ENCODE data around the gene PAFAH1B2.
"Not testable (repeated sequence)": the region's sequence is repeated elsewhere in the genome, so short reads cannot be mapped to it uniquely, and the experiment has no call there.

The PAFAH1B2 gene

DNA sequence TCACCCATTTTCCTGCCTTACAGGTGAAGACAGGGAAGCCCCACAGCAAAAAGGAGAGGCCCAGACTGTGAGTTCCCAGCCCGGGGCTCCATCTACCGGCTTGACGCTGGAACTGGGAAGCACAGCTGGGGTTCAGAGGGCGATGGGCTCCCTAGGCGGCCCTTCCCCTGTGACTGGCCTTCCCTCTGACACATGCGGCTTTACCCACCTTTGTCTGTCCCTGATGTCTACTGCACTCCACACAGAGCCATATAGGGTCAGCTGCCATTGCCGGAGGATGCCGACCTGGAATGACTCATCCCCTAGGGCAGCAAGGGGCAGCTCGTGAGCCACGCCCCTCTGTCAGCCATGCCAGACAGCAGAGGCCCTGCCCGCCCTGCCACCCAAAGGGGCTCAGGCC is 62.8 kb downstream of the PAFAH1B2 start:
- H3K4me3 ChIP-seq (ENCODE audit: low read depth in 1 of 5, low read length in 5 of 5); H3K27ac ChIP-seq (ENCODE audit: low read depth, low read length); H3K27me3 ChIP-seq (ENCODE audit: control insufficient read depth in 5 of 5, insufficient read depth in 4 of 5, low read length in 5 of 5); H3K9me3 ChIP-seq (ENCODE audit: control insufficient read depth in 5 of 5, low read length in 5 of 5); H3K9ac ChIP-seq (ENCODE audit: low read length in 5 of 5): not testable (repeated sequence)
- Histone ChIP-seq H3K4me1 (ENCODE audit: control insufficient read depth in 5 of 5, insufficient read depth in 5 of 5, low read length in 5 of 5) (peaks cover 4 to 42% (median 41%) of the 10 kb centered on the region in 5 donors), H3K36me3 (ENCODE audit: control insufficient read depth in 5 of 5, insufficient read depth in 5 of 5, low read length in 5 of 5) (peaks cover 0 to 46% (median 24%) of the 10 kb centered on the region in 5 donors)

DNA sequence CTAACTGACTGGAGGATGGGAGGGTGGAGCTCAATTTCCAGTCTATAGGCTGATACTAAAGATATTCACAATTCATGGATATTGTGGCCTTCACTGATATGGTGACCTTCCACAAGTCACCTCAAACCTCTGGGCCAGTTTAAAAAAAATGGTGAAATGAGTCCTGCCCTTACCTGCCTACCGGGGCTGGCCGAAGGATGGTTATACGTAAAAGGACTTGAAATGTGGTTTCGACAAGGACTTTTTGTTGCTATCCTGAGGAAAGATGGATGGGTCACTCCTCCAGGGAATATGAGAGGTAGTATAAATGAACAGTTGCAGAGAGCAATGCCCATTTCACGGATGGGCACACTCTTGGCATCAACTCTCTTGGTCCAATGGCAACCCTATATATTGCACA is 63.4 kb downstream of the PAFAH1B2 start:
- peaks cover 0 to 46% (median 24%) of the 10 kb centered on the region in 5 donors for H3K36me3 ChIP-seq (ENCODE audit: control insufficient read depth in 5 of 5, insufficient read depth in 5 of 5, low read length in 5 of 5)
- H3K9ac ChIP-seq (ENCODE audit: low read length in 5 of 5); H3K9me3 ChIP-seq (ENCODE audit: control insufficient read depth in 5 of 5, low read length in 5 of 5); H3K27ac ChIP-seq (ENCODE audit: low read depth, low read length); H3K4me3 ChIP-seq (ENCODE audit: low read depth in 1 of 5, low read length in 5 of 5); H3K27me3 ChIP-seq (ENCODE audit: control insufficient read depth in 5 of 5, insufficient read depth in 4 of 5, low read length in 5 of 5): not testable (repeated sequence)
- peaks cover 2 to 36% (median 35%) of the 10 kb centered on the region in 5 donors for H3K4me1 ChIP-seq (ENCODE audit: control insufficient read depth in 5 of 5, insufficient read depth in 5 of 5, low read length in 5 of 5)

DNA sequence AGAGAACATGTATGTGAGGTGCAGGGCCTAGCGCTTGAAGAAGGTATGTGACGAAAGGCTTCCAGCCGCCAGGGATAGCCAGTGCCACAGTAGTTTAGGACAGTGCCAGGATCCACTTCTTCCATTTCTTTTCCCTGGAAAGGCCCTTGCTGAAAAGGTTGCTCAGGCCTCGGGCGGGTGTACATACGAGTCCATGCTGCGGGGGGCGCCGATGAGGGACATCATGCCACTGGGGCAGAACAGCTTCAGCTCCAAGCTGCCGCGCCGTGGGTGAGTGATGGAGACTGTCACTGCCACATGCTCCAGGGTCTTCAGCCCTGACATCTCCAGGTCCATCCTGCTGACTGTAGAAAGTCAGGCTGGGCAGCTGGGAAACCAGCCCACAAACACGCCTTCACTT is 64.6 kb downstream of the PAFAH1B2 start:
- H3K4me3 ChIP-seq (ENCODE audit: low read depth in 1 of 5, low read length in 5 of 5); H3K9ac ChIP-seq (ENCODE audit: low read length in 5 of 5); H3K9me3 ChIP-seq (ENCODE audit: control insufficient read depth in 5 of 5, low read length in 5 of 5); H3K27me3 ChIP-seq (ENCODE audit: control insufficient read depth in 5 of 5, insufficient read depth in 4 of 5, low read length in 5 of 5); H3K27ac ChIP-seq (ENCODE audit: low read depth, low read length): not testable (repeated sequence)
- Histone ChIP-seq H3K4me1 (ENCODE audit: control insufficient read depth in 5 of 5, insufficient read depth in 5 of 5, low read length in 5 of 5) (peaks cover 0 to 24% (median 23%) of the 10 kb centered on the region in 5 donors), H3K36me3 (ENCODE audit: control insufficient read depth in 5 of 5, insufficient read depth in 5 of 5, low read length in 5 of 5) (peaks cover 0 to 45% (median 28%) of the 10 kb centered on the region in 5 donors)

DNA sequence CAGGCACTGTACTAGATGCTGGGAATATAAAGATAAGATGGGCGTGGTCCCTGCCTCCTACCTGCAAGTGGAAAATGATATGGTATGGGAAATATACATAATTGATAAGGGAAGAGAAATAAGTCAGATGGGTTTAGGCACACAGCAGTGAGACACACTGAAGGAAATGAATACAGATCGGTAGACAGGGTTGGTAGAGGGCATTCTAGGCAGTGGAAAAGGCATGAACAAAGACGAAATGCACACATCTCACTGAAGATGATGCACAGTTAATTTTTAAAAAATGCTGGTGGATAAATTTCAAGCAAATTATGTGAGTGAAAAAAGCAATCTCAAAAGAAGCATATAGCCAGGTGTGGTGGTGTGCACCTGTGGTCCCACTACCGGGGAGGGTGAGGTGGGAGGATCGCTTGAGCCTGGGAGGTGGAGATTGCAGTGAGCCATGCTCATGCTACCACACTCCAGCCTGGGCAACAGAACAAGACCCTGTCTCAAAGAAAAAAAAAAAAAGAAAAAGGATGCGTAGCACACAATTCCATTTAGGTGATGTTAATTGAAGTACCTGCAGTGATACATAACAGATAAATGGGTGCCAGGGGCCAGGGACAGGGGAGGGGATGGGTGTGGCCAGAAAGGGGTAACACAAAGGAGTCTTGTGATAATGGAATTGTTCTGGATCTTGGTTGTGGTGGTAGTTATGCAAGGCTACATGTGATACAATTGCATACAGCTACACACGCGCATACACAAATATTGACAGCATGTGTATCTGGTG is 65.5 kb downstream of the PAFAH1B2 start:
- H3K36me3 ChIP-seq (ENCODE audit: control insufficient read depth in 5 of 5, insufficient read depth in 5 of 5, low read length in 5 of 5): peaks cover 0 to 43% (median 24%) of the 10 kb centered on the region in 5 donors
- not testable (repeated sequence) for H3K27me3 ChIP-seq (ENCODE audit: control insufficient read depth in 5 of 5, insufficient read depth in 4 of 5, low read length in 5 of 5); H3K27ac ChIP-seq (ENCODE audit: low read depth, low read length); H3K9ac ChIP-seq (ENCODE audit: low read length in 5 of 5); H3K9me3 ChIP-seq (ENCODE audit: control insufficient read depth in 5 of 5, low read length in 5 of 5); H3K4me3 ChIP-seq (ENCODE audit: low read depth in 1 of 5, low read length in 5 of 5)
- peaks cover 0 to 15% (median 15%) of the 10 kb centered on the region in 5 donors for H3K4me1 ChIP-seq (ENCODE audit: control insufficient read depth in 5 of 5, insufficient read depth in 5 of 5, low read length in 5 of 5)

DNA sequence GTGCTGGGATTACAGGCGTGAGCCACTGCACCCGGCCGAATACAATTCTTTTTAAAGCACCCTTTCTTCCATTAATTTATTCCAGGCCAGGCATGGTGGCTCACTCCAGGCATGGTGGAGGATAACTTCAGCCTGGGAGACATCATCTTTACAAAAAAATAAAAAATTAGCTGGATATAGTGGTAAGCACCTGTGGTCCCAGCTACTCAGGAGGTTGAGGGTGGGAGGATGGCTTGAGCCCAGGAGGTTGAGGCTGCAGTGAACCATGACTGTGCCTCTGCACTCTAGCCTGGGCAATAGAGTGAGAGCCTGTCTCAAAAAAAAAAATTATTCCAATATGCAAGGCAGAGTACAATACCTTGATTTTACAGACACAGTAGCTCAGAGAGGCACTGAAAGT is 66.5 kb downstream of the PAFAH1B2 start:
- Histone ChIP-seq H3K27ac (ENCODE audit: low read depth, low read length) (no peak overlapping the region), H3K4me1 (ENCODE audit: control insufficient read depth in 5 of 5, insufficient read depth in 5 of 5, low read length in 5 of 5) (peaks cover 0 to 4% (median 4%) of the 10 kb centered on the region in 5 donors), H3K27me3 (ENCODE audit: control insufficient read depth in 5 of 5, insufficient read depth in 4 of 5, low read length in 5 of 5) (no peaks in the 10 kb centered on the region), H3K9me3 (ENCODE audit: control insufficient read depth in 5 of 5, low read length in 5 of 5) (no peaks in the 10 kb centered on the region), H3K36me3 (ENCODE audit: control insufficient read depth in 5 of 5, insufficient read depth in 5 of 5, low read length in 5 of 5) (peaks cover 0 to 37% (median 19%) of the 10 kb centered on the region in 5 donors), H3K4me3 (ENCODE audit: low read depth in 1 of 5, low read length in 5 of 5) (no peak overlapping the region), H3K9ac (ENCODE audit: low read length in 5 of 5) (no peak overlapping the region)

DNA sequence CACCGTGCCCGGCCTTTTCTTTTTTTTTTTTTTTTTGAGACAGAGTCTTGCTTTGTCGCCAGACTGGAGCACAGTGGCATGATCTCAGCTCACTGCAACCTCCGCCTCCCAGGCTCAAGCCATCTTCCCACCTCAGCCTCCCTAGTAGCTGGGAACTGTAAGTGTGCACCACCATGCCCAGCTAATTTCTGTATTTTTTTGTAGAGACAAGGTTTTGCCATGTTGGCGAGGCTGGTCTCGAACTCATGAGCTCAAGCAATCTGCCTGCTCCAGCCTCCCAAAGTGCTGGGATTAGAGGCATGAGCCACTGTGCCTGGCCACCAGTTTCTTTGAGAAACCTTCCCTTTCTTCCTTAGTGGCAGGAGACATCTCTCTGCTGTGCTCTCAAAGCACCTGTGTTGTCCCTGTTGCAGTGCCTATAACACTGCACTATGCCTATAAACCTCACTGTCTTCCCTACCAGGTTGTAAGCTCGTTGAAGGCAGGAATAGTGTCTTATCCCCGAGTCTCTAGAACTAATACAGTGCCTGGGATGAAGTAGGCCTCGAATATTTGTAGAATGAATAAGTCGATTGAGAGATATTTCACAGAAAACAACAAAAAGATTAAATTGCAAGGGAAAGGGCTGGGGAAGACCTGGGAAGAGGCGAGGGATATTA is 68.7 kb downstream of the PAFAH1B2 start:
- H3K4me1 ChIP-seq (ENCODE audit: control insufficient read depth in 5 of 5, insufficient read depth in 5 of 5, low read length in 5 of 5): peaks cover 6 to 14% (median 14%) of the 10 kb centered on the region in 5 donors
- H3K36me3 ChIP-seq (ENCODE audit: control insufficient read depth in 5 of 5, insufficient read depth in 5 of 5, low read length in 5 of 5): peaks cover 0 to 47% (median 28%) of the 10 kb centered on the region in 5 donors
- H3K4me3 ChIP-seq (ENCODE audit: low read depth in 1 of 5, low read length in 5 of 5): no peak overlapping the region
- no peak overlapping the region for H3K9ac ChIP-seq (ENCODE audit: low read length in 5 of 5)
- H3K9me3 ChIP-seq (ENCODE audit: control insufficient read depth in 5 of 5, low read length in 5 of 5): no peaks in the 10 kb centered on the region
- no peaks in the 10 kb centered on the region for H3K27me3 ChIP-seq (ENCODE audit: control insufficient read depth in 5 of 5, insufficient read depth in 4 of 5, low read length in 5 of 5)
- H3K27ac ChIP-seq (ENCODE audit: low read depth, low read length): no peak overlapping the region

DNA sequence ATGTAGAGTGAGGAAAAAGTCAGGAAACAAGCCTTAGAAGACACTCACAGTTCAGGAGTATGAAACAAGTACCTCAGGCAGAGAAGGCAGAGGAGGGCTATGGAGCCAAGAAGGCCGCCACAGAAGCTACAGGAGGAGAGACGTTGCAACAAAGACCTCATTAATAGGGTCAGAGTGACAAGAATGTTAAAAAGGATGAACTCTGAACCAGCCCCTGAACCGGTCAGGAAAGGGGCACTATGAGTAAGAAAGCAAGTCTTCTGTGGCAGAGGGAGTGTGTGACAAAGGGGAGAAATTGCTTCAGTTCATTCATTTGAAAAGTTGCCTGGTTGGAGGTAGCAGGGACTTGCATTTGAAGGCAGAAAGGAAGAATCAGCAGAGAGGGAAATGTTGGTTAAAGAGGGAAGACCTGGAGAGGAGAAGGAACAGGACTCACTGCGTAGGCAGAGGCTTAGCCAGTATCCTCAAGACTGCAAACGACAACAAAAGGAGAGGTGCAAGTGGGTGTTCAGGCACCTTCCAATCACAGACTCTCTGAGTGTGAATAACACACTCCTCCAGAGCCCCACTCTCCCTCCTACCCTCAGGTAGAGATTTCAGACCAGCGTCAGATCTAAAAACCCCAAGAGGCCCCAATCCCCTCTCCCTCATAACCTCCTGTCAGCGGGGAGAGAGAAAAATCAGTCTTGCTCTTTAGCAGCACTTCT is 70.5 kb downstream of the PAFAH1B2 start:
- peaks cover 0 to 60% (median 41%) of the 10 kb centered on the region in 5 donors for H3K36me3 ChIP-seq (ENCODE audit: control insufficient read depth in 5 of 5, insufficient read depth in 5 of 5, low read length in 5 of 5)
- H3K27me3 ChIP-seq (ENCODE audit: control insufficient read depth in 5 of 5, insufficient read depth in 4 of 5, low read length in 5 of 5): no peaks in the 10 kb centered on the region
- no peak overlapping the region for H3K9ac ChIP-seq (ENCODE audit: low read length in 5 of 5)
- H3K4me3 ChIP-seq (ENCODE audit: low read depth in 1 of 5, low read length in 5 of 5): no peak overlapping the region
- H3K4me1 ChIP-seq (ENCODE audit: control insufficient read depth in 5 of 5, insufficient read depth in 5 of 5, low read length in 5 of 5): peaks cover 9 to 32% (median 31%) of the 10 kb centered on the region in 5 donors
- H3K27ac ChIP-seq (ENCODE audit: low read depth, low read length): no peak overlapping the region
- H3K9me3 ChIP-seq (ENCODE audit: control insufficient read depth in 5 of 5, low read length in 5 of 5): no peaks in the 10 kb centered on the region

DNA sequence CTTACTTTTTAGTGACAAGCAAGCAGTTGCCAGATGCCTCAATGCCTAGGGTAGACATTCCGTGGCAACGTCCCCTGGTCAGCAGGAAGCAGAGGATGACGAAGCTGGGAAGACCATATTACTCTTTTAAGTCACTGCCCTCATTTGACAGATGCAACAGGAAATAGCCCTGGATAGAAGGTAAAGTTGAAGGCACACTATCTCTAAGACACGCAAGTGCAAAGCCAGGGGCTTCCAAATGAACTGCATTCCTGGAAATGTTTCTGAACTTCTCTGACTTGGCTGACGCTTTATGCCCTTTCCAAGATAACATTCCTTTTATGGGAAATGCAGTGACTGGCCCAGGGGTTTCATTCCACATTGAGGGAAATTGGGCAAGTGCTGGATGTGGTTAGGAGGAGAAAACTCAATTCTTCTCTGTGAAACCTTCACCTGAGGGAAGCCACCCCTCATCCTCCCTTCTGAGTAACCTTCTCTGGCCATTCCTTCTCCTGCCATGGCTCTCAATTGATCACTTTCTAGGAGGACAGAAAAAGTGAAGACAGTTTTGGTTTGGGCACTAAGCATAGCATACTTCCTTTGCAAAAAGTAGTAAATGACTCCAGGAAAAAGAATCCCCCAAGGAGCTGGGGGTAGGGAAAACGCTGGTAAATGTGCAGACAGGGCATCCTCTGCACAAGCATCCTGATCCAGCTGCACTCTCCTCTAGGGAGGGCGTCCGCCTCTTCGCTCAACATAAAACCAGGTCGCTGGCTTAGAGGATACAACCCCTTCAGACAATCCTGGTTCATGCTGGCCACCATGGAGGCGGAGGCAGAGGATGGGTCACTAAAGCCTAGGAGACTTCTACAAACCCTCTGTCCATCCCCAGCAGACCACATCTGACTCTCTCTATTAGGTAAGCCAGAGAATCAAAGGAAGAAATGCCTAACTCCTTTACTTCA is 73.3 kb downstream of the PAFAH1B2 start:
- no peaks in the 10 kb centered on the region for H3K9me3 ChIP-seq (ENCODE audit: control insufficient read depth in 5 of 5, low read length in 5 of 5)
- H3K27me3 ChIP-seq (ENCODE audit: control insufficient read depth in 5 of 5, insufficient read depth in 4 of 5, low read length in 5 of 5): no peaks in the 10 kb centered on the region
- H3K27ac ChIP-seq (ENCODE audit: low read depth, low read length): peak overlapping the region; percentile 62
- H3K4me1 ChIP-seq (ENCODE audit: control insufficient read depth in 5 of 5, insufficient read depth in 5 of 5, low read length in 5 of 5): peaks cover 30 to 60% (median 59%) of the 10 kb centered on the region in 5 donors
- H3K9ac ChIP-seq (ENCODE audit: low read length in 5 of 5): peak overlapping the region in 2 of 5 donors; percentile 54 to 66
- H3K36me3 ChIP-seq (ENCODE audit: control insufficient read depth in 5 of 5, insufficient read depth in 5 of 5, low read length in 5 of 5): peaks cover 0 to 66% (median 41%) of the 10 kb centered on the region in 5 donors
- H3K4me3 ChIP-seq (ENCODE audit: low read depth in 1 of 5, low read length in 5 of 5): peak overlapping the region in 2 of 5 donors; percentile 11 to 35

DNA sequence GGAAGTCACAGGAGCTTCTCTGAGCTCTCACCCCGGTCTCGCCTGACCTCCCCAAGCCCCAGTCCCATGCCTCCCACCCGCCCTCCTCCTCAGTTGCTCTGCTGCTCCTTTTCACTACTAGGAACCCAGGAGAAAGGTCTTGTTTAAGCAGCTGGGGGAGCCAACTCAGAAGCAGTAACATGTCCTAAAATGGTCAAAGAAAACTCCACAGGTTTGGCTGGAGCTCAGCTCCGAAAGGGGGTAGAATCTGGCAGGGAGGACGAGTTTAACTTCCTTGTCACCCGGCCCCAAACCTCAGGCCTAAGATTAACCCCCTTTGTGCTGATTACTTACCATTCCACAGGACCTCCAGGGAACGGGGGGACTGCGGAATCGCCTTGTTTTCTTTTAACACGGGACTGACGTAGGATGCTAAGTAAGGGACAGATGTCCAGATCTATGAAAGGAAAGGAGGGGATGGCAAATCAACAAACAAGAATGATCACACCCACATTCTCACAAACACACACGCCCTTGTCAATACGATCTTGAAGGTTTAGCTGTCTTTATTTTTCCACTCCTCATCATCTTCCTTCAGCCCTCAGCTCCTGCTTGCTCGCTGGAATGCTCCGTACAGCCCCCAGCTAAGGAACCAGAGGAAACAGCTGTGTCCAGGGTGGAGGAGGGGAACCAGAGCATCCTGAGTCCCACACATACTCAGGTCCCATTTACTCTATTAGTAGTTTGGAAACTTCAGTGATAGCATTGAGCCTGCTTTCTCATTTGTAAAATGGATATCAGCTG is 74.2 kb downstream of the PAFAH1B2 start:
- peak overlapping the region in 2 of 5 donors; percentile 41 to 66 for H3K9ac ChIP-seq (ENCODE audit: low read length in 5 of 5)
- H3K36me3 ChIP-seq (ENCODE audit: control insufficient read depth in 5 of 5, insufficient read depth in 5 of 5, low read length in 5 of 5): peaks cover 0 to 63% (median 40%) of the 10 kb centered on the region in 5 donors
- H3K27me3 ChIP-seq (ENCODE audit: control insufficient read depth in 5 of 5, insufficient read depth in 4 of 5, low read length in 5 of 5): no peaks in the 10 kb centered on the region
- H3K4me1 ChIP-seq (ENCODE audit: control insufficient read depth in 5 of 5, insufficient read depth in 5 of 5, low read length in 5 of 5): peaks cover 30 to 61% (median 59%) of the 10 kb centered on the region in 5 donors
- H3K9me3 ChIP-seq (ENCODE audit: control insufficient read depth in 5 of 5, low read length in 5 of 5): no peaks in the 10 kb centered on the region
- peak overlapping the region in 1 of 5 donors; percentile 35 for H3K4me3 ChIP-seq (ENCODE audit: low read depth in 1 of 5, low read length in 5 of 5)
- peak overlapping the region; percentile 62 for H3K27ac ChIP-seq (ENCODE audit: low read depth, low read length)

All from subcutaneous abdominal adipose tissue (tissue), 5 donors.